ENCODE measurements around the gene EFCAB14. TPM values are rescaled to one million over a fixed set of nuclear protein-coding genes. Genes with fewer than 3 reads are reported as not detected.

Gene EFCAB14
- total RNA-seq = 33.3 and 62.9 TPM in 2 replicates

GRCh38 chr1:46718727-46719622 lies at the start of gene EFCAB14:
Gene EFCAB14, minus strand, starts transcription at chr1:46719114. Its CDS starts 1,027 bp downstream, at chr1:46718087.

GRCh38 chr1:46671554-46671953 lies 47.4 kb downstream of the EFCAB14 start, which contains the start of gene TEX38:
Gene TEX38, plus strand, starts transcription at chr1:46671854. Its CDS starts 81 bp downstream, at chr1:46671935.

GRCh38 chr1:46667782-46668760 lies 50.8 kb downstream of the EFCAB14 start, which contains the start of gene ATPAF1:
Gene ATPAF1, minus strand, starts transcription at chr1:46668364. Its CDS starts 42 bp downstream, at chr1:46668322.

Other genes with a start within 250 kb of the EFCAB14 start
- gene DMBX1, start 229.3 kb downstream of the EFCAB14 start, total RNA-seq = not detected in 2 replicates
- gene KNCN, start 167.5 kb downstream of the EFCAB14 start, total RNA-seq = not detected in 2 replicates
- 19.9 and 21.6 TPM in 2 replicates for gene MKNK1, start 114.8 kb downstream of the EFCAB14 start, total RNA-seq
- 11.3 and 13.7 TPM in 2 replicates for gene MOB3C, start 102.3 kb downstream of the EFCAB14 start, total RNA-seq
- gene ATPAF1, start 50.8 kb downstream of the EFCAB14 start, total RNA-seq = 44.8 and 51.4 TPM in 2 replicates
- gene TEX38, start 47.3 kb downstream of the EFCAB14 start, total RNA-seq = not detected in 2 replicates
- gene CYP4B1, start 79.9 kb upstream of the EFCAB14 start, total RNA-seq = not detected in 2 replicates
- gene CYP4A11, start 222.4 kb upstream of the EFCAB14 start, total RNA-seq = not detected in 2 replicates

Measured in smooth muscle cell of the umbilical artery (primary cell).